HG03135 (cell line): ENCODE results near the gene NAV1.

Experiments
- ATAC-seq: cut with Tn5 transposase; IDR thresholded peaks from one replicate; pipeline ENCODE4 v1.9.1; 2021; ENCODE audit warnings: mild to moderate bottlenecking, moderate library complexity; ENCODE audit not compliant: unreplicated experiment

Gene NAV1

DNA sequence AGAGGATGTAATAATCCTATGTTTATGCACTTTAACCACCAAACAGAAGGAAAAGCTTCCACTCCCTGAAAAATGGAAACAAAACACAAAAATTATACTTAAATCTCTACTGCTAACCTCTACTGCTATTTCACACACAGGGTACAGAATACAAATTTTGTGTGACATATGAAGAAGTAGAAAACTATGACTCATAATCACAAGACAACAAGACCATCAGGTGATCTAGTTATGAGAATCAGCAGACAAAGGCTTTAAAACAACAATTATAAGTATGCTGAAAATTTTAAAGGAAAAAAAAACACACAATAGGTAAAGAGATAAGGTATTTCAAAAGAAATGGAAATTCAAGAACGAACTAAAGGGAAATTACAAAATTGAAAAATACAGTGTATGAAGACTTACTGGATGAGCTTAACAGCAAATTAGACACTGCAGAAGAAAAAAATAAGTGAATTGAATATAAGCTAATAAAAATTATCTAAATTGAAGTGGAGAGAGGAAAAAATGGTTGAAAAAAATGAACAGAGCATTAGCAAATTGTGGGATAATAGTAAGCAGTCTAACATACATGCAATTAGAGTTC lies 13.6 kb upstream of the NAV1 start:
- no peak for ATAC-seq

DNA sequence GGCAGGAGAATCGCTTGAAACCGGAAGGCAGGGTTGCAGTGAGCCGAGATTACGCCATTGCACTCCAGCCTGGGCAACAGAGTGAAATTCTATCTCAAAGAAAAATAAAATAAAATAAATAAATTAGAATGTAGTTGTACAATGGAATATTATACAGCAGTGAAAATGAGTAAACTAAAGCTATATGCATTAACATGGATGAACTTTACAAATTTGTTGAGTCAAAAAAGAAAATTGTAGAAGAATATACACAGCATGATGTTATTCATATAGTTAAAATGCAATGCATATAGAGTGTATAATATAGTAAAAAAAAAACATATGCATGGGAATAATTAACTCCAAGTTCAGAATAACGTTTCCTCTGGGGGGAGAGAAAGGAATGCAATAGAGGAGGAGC lies 11.0 kb upstream of the NAV1 start:
- ATAC-seq = no peak

DNA sequence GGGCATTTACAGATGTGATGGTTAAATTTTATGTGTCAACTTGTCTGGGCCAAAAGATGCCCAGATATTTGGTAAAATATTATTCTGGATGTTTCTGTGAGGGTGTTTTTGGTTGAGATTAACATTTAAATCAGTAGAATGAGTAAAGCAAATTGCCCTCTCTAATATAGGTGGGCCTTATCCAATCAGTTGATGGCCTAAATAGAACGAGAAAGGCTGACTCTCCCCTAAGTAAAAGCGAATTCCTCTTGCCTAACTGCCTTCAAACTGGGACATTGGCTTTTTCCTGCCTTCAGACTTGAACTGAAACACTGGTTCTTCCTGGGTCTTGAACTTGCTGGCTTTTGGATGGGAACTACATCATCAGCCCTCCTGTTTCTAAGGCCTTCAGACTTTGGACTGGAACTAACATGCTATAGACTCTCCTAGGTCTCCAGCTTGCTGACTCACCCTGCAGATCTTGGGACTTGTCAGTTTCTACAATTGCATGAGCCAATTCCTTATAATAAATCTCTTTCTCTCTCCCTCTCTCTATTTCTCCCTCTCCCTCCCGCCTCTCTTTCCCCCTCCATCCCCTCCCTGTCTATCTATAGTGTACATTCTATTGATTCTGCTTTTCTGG lies 10.2 kb upstream of the NAV1 start:
- no peak for ATAC-seq

DNA sequence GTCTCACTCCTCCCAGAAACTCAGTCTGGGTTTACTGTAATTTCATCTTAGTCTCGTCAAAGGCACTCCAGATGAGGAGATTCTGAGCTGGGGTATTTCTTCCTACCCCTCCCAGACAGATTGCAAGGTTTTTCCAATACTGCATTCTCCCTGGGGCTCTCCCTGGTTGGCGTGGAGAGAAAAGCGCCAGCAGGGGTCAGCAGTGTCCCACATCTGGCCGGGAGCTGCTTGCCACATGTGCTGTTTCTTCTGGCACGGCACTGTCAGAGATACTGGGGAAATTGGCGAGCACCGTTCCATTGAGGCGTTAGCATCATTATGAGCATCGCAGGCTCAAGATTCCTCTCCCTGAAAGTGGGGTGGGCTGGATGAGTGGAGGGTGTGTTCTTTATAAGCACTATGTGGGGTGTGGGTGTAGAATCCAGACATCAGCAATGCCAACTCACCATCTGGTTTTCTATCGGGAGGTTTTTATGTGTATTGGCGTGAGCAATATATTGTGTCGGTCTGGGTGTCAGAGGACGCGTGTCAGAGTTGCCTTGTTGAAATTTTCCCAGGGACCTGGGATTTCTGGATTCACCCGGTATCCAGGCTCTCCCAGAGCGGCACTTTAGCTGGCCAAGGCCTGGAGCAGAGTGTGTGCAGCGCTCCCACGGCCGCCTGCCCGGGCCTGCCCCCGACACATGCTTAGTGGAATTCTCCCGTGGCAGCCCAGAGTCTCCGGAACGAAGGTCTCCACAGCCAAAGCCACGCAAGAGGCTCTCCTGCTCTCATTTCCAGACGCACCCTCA lies 8.0 kb upstream of the NAV1 start:
- no peak for ATAC-seq

DNA sequence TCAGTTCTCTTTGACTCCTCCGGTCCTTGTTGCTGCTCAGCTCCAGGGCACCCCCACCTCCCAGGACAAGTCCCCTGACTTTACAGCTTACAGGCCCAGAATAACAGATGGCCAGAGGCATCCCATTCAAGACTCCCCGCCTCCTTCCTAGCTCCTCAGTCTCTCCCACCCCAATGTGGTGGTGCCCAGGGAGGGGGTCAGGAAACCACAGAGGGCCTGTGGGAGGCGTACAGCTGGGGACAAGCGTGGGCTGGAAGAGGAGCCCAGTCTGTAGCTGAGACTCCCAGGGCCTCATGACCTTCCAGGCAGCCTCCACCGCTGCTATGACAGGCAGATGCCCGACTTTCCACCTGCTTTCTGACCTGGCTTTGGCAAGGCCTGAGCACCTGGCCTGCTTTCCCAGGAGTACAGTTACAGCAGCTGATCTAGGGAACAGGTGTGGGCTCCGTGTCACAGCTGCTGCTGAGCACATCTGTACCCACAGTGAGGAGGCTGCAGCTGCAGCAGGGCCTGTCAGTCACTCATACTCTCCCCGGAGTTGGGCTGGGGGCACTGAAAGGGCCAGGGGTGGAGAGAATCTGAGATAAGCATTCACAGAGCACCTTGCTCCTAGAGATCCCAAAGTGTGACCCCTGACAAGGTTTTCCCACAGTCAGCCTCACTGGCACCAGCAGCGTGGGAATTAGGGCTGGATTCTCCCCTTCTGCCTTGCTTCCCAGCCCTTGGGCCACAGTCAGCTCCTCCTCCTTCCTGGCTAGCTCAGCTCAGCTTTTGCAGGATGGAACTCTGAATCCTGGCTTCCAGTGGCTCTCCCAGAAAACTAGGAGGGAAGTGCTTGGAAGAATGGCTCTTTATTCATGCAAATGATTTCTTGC lies 7.1 kb upstream of the NAV1 start:
- ATAC-seq = no peak

DNA sequence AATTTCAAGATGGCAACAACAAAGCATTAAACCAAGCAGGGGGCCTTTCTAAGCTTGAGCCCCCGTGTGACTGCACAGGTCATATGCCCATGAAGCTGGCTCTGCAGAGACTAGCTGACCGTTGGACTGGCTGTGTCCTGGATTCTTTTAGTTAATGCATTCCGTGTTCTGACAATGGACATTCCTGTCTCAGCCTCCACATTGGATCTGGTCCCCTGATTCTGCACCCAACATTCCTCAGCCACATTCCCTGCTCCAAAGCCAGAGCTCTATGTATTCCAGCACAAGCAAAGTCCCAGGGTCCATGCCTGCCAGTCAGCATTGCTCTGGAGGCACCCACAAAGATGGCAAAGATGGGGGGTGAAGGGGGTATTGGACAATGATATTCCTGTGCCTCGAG lies 5.1 kb upstream of the NAV1 start:
- ATAC-seq = no peak

DNA sequence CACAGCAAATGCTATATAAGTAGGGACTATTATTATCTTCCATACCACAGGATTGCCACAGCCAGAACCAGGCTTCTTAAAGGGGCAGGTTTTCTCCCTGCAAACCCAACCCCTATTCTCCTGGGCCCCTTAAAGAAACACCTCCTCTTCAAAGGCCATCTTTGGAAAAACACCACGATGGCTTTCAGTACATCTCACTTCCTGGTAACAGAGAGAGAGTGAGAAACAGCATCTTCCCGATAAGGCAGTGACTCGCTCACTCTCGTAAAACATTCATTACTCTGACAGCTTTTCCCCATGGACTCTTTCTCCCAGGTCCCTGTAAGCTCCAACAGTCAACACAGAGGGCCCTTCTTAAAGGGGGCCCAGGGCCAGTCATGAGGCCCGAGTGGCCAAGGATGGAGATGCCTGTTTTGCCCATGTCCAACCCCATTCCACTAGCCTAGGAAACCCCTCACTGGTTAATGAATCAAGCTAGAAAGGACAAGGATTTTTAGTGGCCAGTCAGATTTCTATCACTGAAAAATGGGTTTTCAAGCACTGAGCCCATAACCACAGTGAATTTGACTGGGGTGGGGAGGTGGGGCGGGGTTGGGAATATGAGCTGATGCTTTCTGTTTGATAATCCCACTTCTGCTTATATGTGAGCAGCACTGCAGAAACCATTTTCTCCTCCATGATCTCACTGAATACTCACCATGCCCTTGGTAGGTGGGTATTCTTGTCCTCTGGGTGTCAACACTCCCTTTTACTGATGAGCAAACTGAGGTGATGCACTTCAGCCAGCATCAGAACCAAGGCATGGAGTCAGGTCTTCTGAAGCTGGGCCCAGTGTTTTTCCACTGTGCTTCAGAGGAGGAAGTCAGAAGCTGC lies 3.6 kb upstream of the NAV1 start:
- ATAC-seq = no peak

DNA sequence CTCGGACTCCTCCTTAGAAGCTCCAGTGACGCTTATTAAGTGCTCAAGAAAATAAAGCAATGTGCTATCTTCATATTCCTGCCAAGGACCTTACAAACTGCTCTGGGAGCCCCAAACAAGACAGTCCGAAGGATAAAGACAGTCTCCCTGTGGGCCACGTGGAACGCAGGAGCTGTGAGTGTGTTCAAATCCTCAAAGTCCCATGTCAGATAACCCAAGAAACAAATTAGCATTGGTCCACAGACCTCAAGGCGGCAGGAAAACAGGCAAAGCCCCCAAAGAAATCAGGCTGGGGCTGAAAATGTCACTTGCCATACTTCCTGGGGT lies 3.0 kb upstream of the NAV1 start:
- no peak for ATAC-seq

DNA sequence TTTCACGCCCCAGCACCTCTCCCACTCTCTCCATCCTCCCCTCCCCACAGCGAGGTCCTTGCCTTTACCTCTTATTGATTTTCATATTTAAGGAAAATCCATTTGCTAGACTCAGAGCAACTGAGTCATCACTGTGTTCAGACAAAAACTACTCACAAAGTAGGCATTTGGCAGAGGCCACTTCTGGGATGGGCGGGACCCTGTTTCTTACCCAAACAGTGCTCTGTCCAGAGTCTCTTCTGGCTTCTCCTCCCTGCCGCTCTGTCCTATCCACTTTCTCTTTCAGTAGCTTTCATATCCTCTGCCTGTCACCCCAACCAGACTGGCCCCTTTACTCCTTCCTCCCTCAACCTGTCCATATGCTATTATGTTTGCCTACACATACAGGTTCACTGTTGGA lies 2.4 kb upstream of the NAV1 start:
- ATAC-seq = no peak

DNA sequence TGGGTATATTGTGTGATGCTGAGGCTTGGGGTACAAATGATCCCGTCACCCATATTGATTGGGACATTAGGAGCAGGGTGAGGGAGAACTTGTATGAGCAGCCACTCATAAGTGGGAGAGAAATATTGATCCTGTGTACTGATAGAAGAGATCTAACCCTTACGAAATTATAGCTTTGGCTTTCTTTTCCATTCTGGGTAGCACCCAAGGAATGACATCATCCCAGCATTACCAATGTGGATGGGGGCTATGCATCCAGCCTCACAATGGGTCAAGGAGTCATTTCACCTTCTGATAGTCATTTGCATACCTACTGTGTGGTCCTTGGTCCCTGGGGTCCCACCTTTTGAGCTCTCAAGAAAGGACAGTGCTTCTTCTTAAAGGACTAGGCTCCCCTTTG lies 1.9 kb upstream of the NAV1 start:
- no peak for ATAC-seq

DNA sequence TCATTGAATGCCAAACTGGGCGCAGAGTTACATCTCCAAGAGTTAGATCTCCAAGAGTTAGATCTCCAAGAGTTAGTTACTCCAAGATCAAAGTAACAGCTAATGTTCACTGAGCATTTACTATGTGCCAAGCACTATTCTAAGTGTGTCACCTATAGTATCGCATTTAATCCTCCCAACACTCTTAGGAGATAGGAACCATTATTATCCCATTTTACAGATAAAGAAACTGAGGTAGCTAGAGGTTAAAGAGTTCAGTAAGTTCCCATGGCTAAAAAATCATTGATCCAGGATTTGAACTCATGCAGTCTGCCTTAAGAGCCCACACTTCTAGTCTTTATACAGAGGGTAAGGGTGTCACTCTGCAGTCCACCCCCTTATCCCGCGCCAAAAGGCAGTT lies 1.5 kb upstream of the NAV1 start:
- ATAC-seq = no peak

DNA sequence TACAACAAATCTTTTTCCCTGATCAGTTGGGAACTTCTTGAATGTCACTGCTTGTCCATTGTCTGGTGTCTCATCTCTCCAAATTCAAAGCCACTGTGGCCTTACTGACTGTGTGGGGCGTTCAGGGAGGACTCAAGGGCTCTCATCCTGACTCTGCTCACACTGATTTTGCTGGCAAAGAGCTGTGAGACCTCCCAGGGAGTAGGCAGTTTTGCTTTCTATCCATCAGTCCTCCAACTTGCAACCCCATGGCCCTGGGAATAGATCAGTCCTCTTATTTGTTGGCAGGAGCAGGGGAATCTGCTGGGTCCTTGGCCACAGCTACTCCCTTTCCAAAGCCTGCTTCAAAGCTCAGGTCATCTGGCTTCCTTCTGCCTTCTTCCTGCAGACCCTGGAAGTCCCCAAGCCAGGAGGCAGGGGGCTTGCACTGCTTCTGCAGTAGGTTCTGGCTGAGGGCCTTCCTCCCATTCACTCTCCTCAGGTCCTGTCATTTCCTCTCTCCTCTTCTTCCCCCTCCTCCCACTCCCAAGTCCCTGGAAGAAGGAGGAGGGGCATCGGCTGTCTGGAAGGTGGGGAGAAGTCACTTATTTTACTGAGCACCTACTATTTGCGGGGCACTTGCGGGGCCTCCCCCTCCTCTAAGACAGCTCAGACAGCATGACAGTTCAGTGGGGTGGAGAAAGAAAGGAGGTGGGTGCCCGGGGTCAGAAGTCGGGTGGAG lies 876 bp upstream of the NAV1 start:
- ATAC-seq = no peak

DNA sequence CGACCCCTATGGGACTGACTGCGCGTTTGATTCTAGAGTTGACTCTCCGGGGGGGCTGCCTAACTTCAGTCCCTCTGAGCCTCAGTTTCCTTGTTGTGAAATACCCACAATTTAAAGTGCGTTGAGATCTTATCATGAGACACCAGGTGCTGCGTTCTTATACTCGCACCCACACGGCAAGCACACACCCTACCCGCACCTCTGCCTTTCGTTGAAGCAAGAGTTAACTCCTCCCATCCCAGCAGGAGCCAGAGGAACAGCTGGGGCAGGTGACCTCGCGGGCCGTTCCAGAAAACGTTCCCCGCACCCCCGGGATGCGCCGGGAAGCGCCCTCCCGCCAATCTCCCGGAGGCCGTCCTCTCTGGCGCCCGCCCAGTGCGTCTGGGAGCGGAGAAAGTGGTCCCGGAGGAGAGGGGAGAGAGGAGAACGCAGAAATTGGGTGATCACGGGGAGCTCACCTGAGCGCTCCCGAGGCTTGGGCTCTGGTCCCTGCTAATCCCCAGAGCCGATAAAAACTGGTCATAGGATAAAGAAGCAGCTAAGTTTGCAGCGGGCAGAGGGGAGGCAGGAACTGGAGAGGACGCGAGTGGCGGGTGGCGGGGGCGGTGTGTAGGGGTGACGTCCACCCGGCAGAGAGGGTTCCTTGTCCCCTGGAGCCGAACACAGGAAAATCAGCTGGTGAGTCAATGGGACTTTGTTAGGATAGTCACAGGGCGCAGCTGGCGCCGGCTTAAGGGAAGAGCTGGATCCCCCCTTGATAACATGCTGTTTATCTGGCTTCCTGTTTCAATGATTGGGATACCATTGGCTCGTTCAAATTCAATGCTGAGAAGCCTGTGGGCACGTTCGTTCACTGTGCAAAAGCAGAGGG lies 869 bp downstream of the NAV1 start:
- no peak for ATAC-seq

DNA sequence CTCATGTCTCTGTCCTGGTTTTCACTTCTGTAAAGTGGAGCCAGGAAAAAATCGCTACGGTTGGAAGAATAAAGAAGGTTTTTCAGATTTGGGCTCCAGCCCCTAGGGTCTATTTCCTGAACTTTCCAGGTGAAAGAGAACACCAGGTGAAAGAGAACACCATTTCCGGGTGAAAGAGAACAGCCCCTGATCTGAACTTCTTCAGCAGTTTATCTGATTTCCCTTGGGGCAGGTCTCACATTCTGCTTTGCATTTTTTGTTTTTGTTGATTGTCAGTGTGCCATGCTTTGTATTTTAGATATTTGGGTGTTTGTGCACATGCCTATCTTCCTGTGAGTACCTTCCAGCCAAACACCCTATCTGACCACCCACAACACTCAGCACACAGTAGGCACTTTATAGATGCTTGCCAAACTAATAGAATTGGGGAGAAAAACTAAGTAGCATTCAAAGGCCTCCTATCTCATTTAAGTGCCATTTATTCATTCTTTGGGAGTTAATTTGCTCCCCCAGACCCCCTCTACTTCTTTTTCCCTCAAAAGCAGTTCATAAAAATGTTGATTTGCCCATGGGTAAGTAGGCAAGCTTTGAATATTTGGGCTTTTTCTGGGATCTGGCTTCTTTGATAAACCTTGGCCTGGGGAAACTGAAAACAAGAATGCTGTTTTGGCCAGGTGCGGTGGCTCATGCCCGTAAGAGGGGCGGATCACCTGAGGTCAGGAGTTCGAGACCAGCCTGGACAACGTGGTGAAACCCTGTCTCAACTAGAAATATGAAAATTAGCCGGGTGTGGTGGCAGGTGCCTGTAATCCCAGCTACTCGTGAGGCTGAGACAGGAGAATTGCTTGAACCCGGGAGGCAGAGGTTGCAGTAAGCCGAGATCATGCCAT lies 2.2 kb downstream of the NAV1 start:
- ATAC-seq = no peak

DNA sequence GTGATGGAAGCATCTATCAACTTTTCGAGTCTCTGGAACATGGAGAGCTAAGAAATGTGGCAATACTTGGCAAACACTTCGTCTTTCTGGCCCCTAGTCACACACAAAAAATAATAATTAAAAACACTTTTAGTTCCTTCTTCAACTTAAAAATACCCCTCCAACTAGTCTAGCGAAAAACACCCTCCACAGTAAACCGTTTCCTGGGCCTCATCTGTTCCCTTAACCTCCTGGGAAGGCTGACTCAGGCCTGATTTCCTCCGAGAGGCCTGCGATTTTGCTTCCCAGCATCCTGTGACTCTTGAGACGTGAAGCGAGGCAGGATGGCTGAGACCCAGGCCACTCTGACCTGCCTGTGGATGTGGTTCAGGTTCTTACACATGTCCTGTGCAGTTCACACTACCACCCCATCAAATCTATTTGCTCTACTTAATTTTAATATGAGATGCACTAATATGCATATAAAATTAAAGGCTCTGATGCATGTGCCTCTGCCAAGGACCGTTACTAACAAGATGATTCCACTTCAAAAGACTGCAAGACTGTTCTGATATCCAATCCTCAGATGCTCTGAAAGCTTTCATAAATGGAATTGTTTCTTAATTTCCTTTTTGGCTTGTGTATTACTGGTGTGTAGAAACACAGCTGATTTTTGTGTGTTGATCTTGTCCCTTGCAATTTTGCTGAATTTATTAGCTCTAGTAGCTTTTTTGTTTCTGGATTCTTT lies 3.5 kb downstream of the NAV1 start:
- no peak for ATAC-seq

DNA sequence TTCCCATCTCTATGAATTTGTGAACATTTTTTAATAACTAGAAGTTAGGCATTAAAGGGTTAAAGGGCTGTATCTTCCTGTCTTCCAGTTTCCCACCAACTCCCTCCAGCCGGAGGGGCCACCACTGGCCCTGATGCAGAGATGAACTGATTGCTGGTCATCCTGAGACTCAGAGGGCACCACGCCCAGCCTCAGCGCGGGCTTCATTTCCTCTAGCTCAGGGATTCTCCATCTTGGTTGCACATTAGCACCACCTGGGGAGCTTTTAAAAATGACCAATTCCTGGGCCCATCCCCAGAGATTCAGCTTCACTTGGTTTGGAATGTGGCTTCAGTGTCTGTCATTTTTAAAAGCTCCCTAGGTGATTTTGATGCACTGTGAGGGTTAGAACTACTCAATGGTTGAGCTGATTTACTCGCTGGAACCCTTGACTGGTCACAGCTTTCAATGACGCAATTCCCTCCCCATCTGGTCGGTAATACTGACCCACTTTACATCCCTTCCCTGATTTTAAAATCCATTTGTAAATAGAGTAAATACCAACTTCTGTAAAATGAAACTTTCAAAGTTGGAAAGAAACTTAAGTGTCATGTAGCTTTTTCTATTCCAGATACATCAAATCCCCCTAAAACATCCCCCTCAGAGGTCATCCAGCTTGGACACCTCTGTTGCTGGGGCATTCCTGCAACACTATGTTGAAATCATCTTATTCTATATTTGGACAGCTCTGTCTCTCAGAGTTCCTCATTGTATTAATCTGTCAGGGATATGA lies 5.1 kb downstream of the NAV1 start:
- ATAC-seq = no peak

DNA sequence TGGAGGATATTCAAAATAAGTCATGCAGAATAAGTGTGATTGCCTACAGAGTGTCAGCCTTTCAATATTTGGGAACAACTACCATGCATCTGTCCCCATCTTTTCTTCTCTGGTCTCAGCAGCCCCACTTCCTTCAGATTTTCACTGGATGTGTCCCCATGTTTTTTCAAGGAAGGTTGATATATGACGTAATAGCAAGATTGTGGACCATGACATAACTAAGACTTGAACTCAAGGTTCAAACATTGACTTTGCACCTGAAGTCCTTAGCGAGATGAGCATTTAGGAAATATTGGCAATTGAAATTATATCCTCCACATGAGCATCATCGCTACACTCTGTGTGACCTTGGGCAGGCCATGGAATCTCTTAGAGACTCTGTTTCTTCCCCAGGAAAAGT lies 5.8 kb downstream of the NAV1 start:
- no peak for ATAC-seq
